8988T (cell line): Measurements from ENCODE around the gene MEOX2.

Experiments
- DNase-seq: peaks from one replicate; pipeline ENCODE4 v3.0.0; 2011

MEOX2 gene

GRCh38 chr7:15686295-15686956 is at the start of gene MEOX2:
MEOX2 (minus strand) TSS chr7:15686683; CDS start chr7:15686402, 281 bp downstream.
- DNase-seq = no peak

- DNase-seq = no peak
Observed at GRCh38 chr7:15729746-15730145, 43.3 kb upstream of the MEOX2 start.

DNA sequence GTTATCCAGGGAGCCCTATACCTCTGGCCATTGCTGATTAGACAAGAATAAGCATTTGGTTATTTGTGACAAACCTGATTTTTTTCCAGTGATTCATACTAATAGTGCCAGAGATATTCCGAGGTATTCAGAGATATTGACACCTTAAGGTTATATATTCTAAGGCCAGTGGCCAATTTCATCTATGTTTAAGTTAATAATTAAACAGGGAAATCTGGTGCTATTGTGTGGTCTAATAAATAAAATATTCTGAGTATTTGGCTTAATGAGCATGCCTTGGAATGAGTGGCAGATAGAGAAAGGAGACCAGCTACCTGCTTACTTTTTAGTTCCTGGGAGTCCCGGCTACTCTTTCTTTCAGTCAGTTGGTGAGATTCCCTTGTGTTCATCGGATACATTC is 38.6 kb upstream of the MEOX2 start:
- DNase-seq = no peak

DNA sequence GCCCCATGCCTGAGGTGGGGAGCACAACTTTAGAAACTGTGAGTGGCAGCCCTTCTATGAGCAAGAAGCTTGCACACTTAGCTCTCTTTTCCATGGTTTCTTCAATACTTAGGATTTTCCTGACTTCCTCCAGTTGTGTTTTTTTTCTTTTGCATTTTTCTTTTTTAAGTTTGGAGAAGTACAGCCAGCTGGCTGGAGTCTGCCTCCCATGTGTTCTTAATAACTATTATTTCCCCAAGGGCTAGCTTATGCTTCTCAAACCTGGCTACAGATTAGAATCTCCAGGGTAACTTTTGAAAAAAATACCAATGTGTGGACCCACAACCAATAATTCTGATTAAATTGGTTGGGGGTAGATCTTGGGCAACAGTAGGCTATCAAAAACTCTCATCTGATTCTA is 37.4 kb upstream of the MEOX2 start:
- no peak for DNase-seq

- DNase-seq = no peak
Observed at GRCh38 chr7:15720849-15721471, 34.5 kb upstream of the MEOX2 start.

- DNase-seq = no peak
Observed at GRCh38 chr7:15719311-15719710, 32.8 kb upstream of the MEOX2 start.

- no peak for DNase-seq
Observed at GRCh38 chr7:15715435-15715834, 29.0 kb upstream of the MEOX2 start.

- no peak for DNase-seq
Observed at GRCh38 chr7:15709978-15710377, 23.5 kb upstream of the MEOX2 start.

GRCh38 chr7:15707570-15707969 is 21.1 kb upstream of the MEOX2 start:
- DNase-seq = no peak

DNA sequence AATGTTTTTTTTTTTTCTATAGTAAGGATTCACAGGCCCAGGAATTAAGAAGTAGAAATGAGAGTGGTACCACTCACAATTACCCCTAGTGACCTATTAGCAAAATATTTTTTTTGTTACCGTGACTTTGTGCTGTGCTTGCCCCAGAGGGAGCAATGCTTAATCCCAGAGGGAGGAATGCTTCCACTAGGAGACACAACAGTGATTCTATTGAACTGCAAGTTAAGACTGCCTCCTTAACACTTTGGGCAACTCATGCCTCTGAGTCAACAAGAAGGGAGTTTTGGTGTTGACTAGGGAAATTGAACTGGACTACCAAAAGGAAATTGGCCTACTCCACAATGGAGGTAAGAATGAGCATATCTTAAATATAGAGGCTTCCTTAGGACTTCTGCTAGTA is 17.2 kb upstream of the MEOX2 start:
- no peak for DNase-seq

DNA sequence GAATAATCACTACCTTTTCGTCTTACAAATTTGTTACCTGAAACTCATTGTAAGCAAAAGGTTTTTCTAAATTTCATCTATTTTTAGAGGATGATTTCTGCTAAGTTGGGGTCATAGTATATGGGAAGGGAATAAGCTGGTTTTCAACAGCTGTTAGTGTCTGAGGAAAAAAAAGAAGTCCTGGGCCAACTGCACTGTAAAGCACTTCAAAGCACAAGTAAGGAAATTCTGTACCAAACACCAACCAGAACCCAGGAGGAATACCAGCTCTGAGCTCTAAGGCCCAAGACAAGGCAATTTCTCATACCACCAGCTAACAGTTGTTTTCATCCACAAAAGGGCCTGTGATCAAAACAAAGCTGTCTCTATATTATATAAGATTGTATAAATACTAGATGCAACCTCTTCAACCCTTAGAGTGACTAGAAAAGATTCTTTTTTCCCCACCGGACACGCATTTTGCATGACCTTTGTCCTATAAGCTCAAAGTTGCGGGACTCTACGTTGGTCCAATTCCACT is 6.1 kb upstream of the MEOX2 start:
- DNase-seq = no peak

- no peak for DNase-seq
Observed at GRCh38 chr7:15688911-15689310, 2.4 kb upstream of the MEOX2 start.

DNA sequence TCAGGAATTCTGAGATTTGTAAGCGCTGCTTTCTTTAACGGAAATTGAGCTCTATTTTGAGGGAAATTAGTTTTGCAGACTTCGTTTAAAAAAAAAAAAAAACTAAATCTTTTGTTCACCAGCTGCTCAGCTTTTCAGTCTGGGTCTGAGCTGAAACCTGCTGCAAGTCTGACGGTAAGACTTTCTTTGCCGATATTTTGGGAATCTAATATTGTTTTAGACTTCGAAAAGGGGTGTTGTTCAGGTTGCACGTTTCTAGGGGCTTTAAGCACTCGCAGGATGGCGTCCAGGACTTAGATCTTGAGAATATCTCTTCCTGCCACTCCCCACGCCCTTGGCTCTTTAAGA is 1.8 kb upstream of the MEOX2 start:
- DNase-seq = no peak

DNA sequence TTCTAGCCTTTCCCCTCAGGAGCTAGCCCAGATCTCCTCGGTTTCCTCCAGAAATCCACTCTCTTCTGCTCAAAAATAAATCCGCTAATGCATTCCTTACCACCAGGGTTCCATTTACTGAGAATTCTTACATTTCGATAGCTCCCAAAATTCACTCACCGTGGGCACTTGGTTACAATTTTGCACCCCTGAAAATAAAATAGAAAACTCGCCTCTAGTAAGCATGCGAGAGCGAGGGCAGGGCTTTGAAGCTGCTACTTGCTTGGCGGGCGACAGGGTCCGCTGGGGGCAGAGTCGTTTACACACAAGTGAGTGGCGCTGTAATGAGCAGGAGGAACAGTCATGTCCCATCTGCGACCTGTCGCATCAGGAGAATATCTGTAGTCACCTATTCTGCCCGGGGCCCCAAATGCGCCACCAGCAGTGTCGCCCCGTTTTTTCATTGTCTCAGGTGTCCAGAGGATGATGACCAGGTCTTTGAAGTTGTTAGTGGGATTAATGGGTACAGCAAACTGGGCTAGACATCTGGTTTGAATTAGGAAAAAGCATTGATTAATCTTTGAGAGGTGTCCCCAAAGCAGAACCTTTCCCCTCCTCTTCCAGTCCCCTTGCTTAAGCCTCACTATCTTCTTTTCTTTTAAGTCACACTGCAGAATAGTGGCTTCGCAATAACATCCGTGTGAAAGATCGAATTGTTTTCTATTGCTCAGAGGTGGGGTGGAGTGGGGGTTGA is 1.2 kb upstream of the MEOX2 start:
- no peak for DNase-seq

DNA sequence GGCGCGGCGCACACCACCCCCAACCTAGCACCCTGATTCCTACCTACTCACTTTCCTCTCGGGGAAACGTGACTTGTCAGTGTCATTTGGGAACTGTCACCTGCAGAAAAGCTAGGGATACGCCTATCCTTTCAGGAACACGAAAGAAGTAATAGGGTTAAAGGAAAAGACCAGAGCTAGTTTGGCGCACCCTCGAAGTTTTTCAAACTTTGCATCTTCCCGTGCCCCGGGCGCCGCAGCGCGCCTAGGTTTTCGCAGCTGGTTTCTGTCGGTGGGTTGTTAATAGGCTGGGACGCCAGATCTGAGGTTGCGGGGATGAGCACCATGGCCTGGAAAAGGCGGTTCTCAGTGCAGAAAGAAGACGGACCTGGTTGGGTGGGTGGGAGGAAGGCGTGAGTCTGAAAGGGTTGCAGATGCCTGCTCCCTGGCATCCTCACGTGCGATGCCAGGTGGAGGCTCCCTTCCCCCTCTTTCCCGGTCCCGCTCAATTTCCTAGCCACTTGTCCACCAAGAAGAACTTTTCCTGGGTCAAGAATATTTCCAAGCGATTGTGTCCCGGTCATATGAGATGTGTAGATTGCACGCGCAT is 568 bp upstream of the MEOX2 start:
- no peak for DNase-seq

DNA sequence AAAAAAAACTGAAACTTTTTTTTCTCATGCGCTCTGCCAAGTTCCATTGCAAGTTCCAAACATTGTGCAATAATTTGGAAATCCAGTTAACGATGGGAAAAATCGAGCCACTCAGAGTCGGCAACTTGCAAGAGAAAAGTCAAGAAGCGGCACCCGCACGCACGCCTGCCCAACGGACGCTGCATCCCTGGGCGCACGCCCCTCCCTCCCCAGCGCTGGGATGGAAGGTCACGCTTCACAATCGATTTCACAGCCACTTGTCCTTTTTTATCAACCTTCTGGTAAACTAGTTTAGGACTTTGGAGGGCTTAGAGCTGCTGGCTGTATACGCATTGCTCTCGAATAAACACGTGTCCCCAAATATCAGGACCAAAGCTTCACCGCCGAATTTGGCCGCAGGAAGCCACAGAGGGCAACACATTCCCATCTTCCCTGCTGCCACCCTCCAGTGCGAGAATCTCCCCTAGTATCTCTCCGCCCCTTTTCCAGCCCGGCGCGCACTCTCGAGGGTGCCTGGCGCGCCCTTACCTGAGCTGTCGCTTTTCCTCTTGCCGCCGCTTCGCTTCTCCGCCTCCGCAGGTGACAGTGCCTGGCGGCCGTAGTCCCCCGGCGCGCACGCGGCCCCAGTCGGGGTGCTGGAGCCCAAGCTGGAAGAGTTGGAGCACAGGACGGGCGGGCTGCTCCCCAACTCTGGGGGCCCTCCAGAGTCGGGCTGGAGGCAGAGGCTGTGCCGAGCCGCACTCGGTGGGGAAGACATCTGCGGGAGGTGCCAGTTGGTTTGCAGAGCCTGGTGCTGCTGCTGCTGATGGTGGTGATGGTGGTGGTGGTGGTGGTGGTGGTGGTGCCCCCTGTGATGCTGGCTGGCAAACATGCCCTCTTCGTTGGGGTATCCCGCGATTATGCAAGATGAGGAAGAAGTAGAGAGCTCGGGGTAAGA is 857 bp downstream of the MEOX2 start:
- no peak for DNase-seq

GRCh38 chr7:15684871-15685270 is 1.6 kb downstream of the MEOX2 start:
- no peak for DNase-seq

DNA sequence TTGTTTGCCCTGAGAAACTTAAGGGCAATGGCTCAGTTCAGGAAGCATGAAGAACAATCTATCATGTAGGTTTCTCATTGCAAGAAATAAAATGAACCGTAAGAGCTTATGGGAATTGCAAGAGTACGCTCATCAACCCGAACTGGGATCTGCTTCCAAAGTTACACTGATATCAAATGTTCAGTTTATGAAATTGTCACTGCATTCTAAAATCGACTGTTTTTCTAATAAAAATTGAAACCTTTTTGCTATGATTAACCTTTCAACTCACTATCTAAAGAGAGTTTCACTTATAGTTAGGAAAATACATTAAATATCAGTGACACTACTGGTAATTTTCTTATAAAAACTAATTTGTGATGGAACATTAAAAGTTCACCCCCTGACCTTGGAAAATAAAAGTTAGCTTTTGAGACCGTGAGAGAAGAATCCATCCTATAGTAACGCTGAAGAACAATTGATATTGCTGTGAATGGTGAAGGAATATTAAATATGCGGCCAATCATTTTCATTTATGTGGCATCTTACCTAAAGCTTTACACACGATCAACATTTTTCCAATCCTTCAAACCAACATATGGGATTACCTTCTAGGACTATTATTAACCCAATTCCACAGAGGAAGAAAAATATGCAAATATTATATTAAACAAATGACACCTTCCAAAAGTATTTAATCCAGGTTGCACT is 2.2 kb downstream of the MEOX2 start:
- DNase-seq = no peak

DNA sequence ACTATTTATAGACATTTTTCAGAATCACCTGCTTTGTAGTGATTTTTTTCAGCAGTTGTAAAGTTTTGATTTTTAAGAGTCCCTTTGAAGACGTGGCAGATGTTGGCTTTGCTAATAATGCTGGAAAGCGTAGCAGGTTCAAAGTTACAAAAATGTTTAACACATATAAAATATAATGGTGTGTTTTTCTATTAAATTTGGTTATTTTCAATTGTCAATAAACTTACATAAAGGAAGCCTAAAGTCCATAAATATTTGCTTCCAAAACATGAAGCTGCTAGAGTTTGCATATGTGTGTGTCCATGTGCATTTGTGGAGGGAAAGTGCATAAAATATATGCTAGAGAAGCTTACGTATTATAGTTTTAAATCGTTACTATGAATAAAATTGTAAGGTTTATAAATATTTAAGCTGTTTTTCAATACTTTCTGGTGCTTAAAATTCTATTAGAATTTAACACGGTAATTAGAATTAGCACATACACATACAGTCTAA is 3.7 kb downstream of the MEOX2 start:
- DNase-seq = no peak

- DNase-seq = no peak
Observed at GRCh38 chr7:15682111-15682510, 4.4 kb downstream of the MEOX2 start.

- DNase-seq = no peak
Observed at GRCh38 chr7:15681631-15682030, 4.9 kb downstream of the MEOX2 start.

DNA sequence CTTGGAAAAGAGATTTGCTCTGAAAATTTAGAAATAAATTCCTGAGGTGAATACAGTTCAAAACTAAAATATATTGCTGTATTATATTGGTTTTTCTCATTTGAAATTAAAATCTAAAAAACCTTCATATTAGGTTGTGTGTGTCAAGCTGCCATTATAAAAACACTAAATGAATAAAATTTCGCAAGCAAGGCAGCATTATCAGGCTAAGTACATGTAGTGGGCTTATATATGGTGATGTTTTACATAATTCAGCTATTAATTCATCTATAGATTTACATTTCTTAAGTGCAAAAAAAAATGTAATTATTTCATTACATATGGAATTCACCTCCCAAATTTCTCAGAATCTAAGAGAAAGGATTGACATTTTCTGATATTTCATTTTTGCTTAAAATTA is 5.3 kb downstream of the MEOX2 start:
- DNase-seq = no peak
